Limb (tissue), 2 donors: ENCODE results near the gene FARS2.

Experiments used
- DNase-seq, 2 donors: peaks; one replicate each; pipeline ENCODE4 v3.0.0-alpha.2; 2016; ENCODE audit errors: extremely low spot score in 2 of 2

FARS2 gene

DNA sequence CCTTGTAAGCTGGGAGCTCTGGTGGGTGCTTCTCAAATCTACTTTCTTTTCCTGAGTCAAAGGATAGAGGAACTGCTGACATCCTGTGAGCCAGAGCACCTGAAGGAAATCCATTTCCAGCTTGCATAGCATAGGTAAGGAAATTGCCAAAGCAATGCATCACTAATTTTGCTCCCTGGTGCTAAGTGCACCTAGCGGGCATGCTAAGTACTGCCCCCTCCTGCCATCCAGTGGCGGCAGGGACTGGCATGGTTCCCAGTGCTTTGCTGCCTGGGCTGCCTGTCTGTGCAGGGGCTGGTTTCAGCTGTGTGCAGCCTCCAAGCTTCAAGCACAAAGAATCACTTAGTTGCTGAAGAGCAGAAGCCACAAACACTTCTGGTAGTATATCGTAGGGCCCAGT is 63.9 kb downstream of the FARS2 start:
- no peak for DNase-seq

DNA sequence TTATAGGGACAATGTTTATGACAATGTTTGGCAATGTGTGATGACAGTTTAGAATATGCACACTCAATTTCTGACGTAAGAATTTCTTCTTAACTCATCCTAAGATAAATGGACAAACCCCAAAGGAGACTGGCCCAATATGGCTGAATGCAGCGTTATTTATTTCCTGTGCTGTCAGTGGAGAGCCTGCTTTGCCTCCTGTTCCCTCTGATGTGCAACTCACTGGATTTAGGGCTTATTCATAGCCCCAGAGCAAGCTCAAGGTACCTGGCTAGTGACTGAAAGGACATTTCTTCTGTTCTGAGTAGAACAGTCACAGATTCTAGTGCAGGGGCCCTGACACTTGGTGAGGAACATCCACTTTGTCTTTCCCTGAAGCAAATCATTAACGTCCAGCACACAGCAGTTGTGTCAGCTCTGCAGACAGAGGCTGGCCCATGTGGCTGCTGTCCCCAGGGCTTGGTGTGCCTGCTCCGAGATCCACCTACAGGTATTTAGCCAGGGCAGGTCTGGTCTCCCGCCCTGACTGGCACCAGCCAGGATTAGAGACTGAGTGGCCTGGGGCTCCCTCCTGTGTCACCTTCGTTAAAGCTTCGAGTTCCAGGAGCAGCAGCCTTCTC is 64.8 kb downstream of the FARS2 start:
- no peak for DNase-seq

DNA sequence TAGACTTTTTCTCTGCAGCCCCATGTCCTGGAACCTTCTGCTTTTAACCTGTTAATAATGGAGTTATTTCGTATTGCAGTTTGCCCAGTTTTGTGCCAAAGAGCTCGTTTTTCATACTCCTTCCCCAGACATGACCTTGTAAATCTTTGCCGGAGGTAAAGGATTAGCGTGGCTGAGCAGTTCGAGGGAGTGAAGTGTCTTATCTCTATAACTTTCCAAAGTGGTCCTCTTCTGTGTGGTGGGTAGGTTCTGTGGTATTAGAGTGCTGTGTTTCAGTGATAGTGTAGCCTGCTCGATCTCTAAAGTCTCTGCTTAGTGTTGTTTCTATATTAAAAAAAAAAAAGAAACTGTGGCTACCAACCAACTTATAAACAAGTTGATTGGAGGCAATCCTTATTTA is 67.5 kb downstream of the FARS2 start:
- DNase-seq: no peak

DNA sequence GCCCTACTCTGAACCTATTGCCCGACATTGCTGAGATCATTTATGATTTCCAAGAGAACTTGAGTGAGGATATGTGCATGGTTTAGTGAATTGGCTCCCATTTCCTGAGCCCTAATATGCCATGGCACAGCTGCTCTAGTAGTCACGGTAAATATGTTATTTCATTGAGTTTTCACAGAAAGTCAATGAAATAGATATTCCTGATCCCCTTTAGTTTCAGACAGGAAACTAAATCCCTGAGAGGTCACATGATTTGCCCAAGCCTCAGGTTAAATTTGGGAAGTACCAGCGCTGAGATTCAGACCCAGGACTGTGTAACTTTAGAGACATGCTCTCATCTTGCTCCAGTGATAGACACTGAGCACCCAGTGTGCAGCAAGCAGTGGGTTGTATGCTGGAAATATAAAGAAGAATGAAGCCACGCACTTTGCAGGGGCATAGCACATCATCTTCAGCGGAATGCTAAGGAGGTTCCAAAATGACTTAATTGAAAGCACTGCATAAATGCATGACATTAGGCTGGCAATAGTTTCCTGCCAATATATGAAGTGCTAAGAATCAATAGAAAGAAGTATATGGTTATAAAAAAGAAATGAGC is 70.6 kb downstream of the FARS2 start:
- DNase-seq: no peak

DNA sequence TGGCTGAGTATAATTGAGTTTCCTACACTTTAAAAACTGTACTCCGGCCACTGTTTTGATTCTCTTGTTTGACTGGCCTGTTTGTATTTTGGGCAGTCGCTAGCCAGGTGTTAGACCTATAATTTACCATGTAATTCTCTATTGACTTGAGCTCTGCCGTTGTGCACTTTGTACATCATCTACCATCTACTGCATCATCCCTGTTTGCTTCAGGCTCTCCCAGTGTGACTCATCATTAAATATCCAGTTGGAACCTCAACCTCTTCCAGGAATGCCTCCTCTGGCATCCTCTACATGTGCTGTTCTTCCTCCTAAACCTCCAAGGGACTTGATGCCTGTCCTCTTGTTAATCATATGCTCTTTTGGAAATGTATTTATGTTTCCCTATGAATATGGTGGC is 72.3 kb downstream of the FARS2 start:
- no peak for DNase-seq

DNA sequence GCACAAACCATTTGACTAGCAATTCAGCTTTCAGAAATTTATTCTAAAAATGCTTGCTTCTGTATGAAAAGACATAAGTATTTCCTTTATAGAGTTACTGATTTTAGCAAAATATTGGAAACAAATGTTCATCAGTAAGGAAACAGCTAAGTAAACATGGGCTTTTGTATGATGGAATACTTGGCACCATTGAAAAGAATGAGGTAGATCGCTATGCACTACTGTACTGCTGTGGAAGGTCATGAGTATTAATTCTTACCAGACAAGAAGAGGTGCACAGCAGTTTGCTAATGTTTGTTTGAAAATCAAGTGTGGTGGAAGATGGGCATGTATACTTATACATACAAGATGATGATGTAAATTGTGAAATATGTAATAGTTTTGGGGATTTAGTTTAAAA is 73.0 kb downstream of the FARS2 start:
- DNase-seq: no peak

DNA sequence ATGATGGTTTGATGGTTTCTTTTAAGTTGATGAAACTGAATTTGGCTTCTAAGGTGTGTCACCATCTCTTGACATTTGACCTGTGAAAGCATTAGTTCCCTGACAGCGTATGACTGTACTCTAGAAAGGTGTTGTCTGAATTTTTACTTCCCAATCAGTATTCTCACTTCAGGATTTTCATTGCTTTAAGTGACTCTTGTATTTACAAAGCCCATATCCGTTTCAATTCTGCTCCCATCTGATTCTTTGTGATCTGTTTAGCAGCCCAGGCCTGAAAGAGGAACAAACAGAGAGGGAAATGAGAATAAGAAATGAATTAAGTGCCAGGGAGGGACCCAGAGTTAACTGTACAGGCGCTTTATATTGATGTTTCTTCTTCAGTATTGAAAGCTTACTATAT is 73.7 kb downstream of the FARS2 start:
- DNase-seq: no peak

DNA sequence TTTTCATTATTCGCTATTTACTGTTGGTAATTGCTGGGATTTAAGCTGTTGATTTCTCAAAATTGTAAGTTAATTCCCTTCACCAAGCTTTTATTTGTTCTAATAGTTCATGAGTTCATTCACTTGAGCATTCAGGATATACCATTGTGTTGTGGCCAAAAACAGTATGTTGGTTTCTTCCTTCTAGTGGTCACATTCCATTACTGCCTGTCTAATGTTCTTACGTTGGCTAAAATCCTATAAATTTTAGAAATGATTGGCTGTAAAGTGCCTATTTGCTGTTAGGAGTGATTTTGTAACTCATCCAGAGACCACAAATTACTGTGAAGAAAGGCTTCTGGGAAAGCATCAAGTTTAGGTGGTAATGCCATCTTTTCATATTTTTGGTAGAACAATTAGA is 76.3 kb downstream of the FARS2 start:
- no peak for DNase-seq

DNA sequence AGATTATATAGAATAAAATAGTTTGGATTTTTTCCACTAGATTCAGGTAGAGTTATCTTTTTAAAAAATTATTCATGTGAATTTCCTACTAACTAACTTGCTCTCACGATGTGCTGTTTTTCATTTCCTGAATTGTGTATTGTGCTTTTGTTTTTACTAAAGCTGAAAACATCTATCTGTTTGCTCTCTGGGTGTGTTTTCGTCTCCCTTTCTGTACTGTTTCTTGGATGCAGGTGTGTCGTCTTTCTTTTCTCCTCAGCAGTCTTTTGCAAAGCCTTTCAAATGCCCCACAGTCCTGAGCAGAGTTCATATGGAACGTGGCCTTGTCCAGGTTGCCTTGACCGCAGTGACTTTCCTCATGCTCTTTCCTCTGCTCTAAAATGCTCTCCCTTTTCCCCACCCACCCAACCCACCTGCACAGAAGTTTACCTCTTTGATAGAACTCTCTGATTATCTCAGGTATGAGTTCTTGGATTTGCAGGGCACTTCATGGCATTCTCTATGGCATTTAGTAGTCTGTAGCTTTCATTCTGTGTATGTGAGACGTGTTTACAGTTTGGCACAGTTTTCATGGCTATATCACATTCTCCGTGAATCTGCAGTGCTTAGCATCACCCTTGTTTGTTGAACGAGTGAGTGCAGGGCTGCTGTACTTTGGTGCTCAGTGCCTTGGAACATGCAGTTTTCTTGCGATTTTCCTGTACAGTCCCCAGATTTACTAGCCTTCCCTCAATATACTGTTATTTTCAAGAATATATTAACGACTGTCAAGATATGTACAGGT is 77.1 kb downstream of the FARS2 start:
- no peak for DNase-seq

DNA sequence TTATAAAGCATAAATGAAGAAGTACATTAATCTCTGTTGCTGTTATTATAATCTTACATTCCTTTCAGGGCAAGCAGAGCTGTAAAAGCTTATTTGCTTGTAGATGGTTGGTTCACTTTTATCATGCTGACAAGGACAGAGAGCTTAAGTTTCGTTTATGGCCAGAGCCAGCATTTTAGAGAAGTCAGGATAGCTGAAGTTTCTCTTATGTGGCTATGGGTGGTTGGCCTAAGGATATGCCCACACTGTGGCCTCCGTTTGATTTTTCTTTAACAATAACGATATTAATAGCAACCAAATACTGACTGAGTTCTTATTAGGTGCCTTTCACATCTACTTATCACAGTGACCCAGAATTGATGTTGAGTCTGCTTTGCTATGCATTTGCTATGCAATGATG is 78.5 kb downstream of the FARS2 start:
- DNase-seq: no peak

DNA sequence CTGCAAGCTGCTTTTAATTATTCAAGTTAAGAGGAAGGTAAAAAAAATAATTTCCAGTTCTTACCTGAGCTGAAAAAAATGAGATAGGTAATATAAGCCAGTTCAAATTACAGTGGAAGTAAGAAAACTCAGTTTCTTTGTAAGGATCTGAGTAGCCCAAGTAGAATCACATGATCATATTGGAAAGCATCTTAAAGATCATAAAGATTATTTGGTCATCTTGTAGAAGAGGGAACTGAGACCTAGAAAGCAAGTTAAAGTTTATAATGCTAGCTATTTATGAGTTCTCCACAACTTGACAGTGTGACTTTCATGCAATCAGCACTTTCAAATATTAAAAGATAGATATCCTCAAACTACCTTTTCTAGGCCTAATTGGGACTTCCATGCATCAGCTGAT is 80.5 kb downstream of the FARS2 start:
- DNase-seq: no peak

DNA sequence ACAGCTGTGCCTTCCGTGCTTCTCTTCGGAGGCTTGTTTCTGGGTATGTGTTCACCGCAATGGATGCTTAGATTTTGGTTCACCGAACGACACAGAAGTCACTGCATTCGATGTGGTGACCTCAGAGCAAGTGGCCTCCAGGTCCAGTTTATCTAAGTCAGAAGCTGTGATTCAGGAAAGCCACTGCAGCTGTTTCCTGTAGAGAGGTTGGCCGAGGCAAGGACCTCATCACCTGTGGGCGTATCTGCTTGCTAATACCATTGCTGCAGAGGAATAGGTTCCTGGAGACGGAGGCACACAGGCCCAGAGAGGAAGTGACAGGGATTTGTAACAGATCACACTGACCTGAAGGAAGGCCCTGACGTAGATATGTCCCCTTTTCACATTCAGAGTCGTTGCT is 82.7 kb downstream of the FARS2 start:
- no peak for DNase-seq

DNA sequence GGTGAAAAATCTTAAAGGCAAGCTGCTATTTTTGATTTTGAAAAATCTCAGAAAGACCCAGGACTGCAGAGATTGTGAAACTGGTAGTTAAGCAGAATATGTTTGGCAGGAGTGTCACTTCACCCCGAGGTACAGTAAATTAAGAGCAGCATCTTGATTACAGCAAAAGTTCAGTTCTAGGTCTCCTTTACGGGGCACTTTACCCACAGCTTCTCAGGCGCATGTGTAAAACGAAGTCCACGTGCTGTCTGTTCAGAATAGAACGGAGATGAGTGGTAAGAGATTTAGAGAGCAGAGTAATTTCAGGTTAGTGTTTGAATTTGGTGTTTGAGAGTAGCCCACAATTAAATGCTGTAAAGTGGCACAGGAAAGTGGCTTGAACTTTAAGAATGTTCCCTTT is 84.0 kb downstream of the FARS2 start:
- no peak for DNase-seq

DNA sequence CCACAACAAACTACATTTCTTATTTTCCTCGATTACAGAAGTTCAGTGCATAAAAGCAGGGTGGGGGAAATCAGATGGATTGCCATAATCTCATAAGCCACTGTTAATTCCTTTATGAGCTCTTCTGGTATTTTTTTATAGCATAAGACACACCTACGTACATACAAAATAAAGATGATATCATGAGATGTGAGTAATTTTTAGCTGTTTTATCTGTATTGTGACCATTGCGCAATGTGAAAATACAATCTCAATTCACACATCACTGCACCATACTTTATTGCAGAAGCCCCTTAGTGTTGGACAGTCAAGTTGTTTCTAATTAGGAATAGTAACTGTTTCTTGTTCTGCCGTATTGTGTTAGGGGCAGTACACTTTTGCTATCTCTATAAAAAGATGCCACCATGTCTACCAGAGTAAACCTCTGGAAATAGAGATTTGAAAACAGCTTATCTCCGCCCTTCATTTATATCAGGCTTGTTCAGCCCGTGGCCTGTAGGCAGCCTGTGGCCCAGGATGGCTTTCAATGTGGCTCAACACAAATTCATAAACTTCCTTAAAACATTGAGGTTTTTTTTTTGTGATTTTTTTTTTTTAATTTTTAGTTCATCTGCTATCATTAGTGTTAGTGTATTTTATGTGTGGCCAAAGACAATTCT is 90.4 kb downstream of the FARS2 start:
- DNase-seq: no peak

DNA sequence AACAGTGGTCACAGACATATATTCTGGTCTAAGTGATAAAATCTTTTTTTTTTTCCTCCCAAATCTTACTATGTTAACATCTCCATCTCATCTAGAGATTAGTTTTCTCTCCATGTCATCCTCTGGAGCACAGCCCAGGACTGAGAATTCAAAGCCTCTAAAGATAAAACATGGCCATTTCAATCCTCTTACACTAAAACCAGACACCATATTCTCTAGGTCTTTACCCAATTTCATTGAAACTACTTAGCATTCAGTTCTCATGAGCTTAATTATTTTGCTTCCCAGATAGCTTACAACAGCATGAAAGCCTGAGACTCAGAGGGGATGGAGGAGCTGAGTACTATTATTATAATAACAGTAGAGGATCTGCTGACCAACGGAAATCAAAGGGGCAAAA is 92.7 kb downstream of the FARS2 start:
- no peak for DNase-seq

DNA sequence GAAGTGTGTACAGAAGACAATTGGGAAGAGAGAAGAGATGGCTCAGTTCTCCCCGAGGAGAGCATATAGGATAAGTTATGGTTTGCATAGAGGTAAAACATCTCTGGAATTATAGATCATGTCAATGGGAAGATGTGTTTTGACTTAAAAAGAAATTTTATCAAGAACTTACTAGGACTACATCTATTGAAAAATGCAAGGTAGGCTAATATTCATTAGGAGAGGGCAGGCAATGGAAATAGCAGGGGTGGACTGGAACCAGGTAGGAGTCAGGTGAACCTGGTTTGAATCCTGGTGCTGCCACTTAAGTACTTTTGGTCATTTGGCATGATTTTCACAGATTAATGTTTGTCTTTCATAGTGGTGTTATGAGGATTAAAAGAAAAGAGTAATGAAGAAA is 96.2 kb downstream of the FARS2 start:
- no peak for DNase-seq

DNA sequence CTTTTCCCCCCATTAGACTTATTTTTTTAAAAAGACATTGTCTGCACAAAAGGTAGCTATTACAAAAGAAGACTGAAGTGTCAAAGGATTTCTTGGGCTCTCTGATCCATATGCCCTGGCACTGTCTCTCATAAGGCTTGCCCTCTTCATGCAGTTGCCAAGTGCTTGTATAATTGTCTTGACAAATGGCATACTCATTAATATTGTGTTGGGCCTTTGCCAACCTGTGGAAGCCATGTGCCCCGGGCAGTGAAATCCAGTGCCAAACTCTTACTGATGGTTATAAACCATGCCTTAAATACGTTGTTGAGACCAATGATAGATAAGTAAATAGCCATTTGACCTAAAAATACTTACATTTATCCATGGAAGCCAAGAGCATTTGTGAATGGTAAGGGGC is 98.1 kb downstream of the FARS2 start:
- DNase-seq: no peak

DNA sequence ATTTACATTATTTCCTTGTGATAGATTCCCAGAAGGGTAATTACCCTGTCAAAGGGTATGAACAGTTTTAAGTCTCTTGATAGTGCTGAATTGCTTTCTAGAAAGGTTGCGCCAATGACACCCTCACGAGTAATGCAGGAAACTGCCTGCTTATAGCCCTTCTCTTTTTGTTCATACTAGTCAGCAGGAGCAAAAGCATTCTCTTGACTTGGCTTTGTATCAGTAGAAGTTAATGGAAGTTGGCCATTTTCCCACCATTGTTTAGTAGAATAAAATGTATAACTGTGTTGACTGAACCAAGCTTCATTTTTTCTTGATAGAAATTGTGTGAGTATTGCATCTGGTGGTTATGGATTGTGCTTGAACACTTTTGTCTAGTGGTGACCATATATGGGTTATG is 100.1 kb downstream of the FARS2 start:
- DNase-seq: peak in 1 of 2 donors; percentile 32

DNA sequence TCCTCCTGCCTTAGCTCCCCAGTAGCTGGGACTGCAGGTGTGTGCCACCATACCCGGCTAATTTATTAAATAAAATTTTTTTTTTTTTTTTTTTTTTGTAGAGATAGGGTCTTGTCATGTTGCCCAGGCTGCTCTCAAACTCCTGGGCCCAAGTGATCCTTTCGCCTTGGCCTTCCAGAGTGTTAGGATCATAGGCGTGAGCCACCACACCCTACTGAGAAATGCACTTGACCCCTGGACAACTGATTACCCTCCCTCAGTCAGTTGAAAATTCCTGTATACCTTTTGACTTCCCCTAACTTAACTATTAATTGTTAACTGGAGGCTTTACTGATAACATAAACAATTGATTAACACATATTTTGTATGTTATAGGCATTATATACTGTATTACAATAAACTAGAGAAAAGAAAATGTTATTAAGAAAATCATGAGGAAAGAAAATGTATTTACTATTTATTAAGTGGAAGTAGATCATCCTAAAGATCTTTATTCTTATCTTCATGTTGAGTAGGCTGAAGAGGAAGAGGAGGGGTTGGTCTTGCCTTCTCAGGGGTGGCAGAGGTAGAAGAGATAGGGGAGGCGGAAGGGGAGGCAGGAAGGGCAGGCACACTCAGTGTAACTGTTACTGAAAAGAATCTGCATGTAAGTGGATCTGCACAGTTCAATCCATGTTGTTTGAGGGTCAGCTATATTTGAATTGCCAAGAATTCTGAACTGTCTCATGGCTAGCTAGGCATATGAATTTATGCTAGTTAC is 104.3 kb downstream of the FARS2 start:
- no peak for DNase-seq

DNA sequence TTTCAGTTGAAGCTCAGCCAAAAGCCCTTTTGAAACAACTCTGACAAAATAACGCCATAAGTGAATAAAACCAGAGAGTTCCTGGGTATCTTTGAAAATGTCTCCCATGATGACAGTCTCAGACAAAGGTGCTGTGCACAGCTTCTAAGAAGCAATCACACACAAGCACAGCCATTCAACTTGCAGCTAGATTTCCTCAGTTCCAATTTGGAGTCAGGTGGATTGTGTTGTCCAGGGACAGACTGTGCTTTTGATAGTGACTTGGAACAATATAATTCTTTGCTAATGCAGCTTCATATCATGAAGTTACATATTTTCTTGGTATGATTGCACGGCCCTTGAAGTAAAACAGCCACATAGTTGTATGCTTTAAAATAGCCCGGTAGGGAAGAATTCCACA is 105.6 kb downstream of the FARS2 start:
- no peak for DNase-seq

DNA sequence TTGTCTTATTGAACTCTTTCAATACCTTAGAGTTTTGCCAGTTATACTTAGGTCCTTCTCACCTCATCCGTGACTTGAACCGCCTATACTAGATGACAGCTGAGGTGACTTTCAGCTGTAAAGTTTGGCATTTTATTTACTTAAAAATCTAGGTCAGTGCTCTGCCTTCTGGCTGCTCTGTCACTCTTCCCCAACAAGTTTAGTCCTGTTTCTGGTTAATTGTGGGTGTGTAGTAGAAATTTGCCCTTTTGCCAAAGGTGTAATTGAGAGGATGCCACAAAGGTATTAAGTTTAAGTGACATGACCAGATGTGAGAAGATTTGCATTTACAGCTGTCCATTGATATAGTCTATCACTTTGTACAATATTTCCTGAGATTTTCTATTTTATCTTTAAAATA is 106.2 kb downstream of the FARS2 start:
- no peak for DNase-seq

DNA sequence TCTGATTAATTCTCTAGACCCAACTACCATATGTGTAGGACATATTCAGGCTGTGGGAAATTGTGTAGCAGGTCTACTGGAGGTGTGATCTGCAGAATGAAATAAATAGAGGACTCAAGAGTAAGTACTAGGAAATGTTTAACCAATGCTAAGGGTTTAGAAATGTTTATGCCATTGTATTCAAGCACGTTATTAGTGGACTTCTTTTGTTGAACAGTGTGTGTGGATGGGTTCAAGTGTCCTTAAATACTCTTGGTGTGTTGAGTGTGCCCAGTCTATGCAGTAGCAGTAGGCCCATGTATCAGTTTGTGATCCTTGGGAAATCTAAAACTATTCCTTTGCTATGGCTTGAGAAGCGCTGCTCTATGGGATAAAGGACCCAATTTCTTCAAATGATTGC is 112.1 kb downstream of the FARS2 start:
- DNase-seq: no peak
